Activated naive CD4-positive, alpha-beta T cell treated with anti-CD3 and anti-CD28 coated beads for 36 hours (primary cell): ENCODE measurements around the gene GRIN2D. TPM values are rescaled to one million over a fixed set of nuclear protein-coding genes. Genes with fewer than 3 reads are reported as not detected.
A peak's percentile ranks its signal among the peaks of the same experiment; 100 is the strongest.

Source experiments
- CTCF ChIA-PET: fragments of 350-600 bp; sonication (Branson Sonifier 250); formaldehyde crosslinking; loops from one replicate; lab custom pipeline; 2021; ENCODE audit warnings: antibody characterized with exemption; lab: Charles Lee
- DNase-seq: peaks from one replicate; pipeline ENCODE4 v3.0.0-alpha.2; 2020
- H3K27ac Mint-ChIP-seq: one replicate; pipeline ENCODE4 v1.8.0; 2021; ENCODE audit warnings: mild to moderate bottlenecking, mixed read lengths
- H3K27me3 Mint-ChIP-seq: one replicate; pipeline ENCODE4 v1.8.0; 2021; ENCODE audit warnings: low read depth, mixed read lengths
- H3K36me3 Mint-ChIP-seq: one replicate; pipeline ENCODE4 v1.8.0; 2021; ENCODE audit warnings: low read depth, mixed read lengths
- H3K4me1 Mint-ChIP-seq: one replicate; pipeline ENCODE4 v1.8.0; 2021; ENCODE audit warnings: low read depth, mixed read lengths
- H3K4me3 Mint-ChIP-seq: one replicate; pipeline ENCODE4 v1.8.0; 2021; ENCODE audit warnings: mild to moderate bottlenecking, moderate library complexity, mixed read lengths
- H3K9me3 Mint-ChIP-seq: one replicate; pipeline ENCODE4 v1.8.0; 2021; ENCODE audit warnings: mixed read lengths
- intact Hi-C: fragments of 100-400 bp; cut with micrococcal nuclease; formaldehyde crosslinking; loops from one replicate; pipeline ENCODE4 v1.15.1; 2023
- total RNA-seq, 2 experiments: library from RNA; stranded (reverse); gene quantifications; one replicate each; pipeline ENCODE4 v1.2.3, GENCODE V29; 2021

GRIN2D gene
- total RNA-seq, 2 experiments from 2014 or later, result 0.05 to 0.07 TPM

- no peak for DNase-seq
- Mint-ChIP-seq H3K4me3 (no peak overlapping the region), H3K27me3 (peaks cover 20% of the 10 kb centered on the region), H3K36me3 (no peaks in the 10 kb centered on the region), H3K9me3 (peaks cover 5% of the 10 kb centered on the region), H3K27ac (no peak overlapping the region), H3K4me1 (peaks cover 22% of the 10 kb centered on the region)
- CTCF ChIA-PET, result interaction anchor here (2.7 kb wide), 1 partner anchor 10 kb away, joined by 13 read pairs; the partner anchor contains the start of gene KDELR1
- intact Hi-C loops, result no loop called here
Observed at GRCh38 chr19:48401287-48401686, 7.8 kb downstream of the GRIN2D start.

- intact Hi-C loops, result no loop called here
- no peak overlapping the region for H3K4me3 Mint-ChIP-seq
- no peak overlapping the region for H3K27ac Mint-ChIP-seq
- H3K4me1 Mint-ChIP-seq, result peaks cover 11% of the 10 kb centered on the region
- H3K27me3 Mint-ChIP-seq, result peaks cover 5% of the 10 kb centered on the region
- CTCF ChIA-PET, result interaction anchor here (2.3 kb wide), 1 partner anchor 12 kb away, joined by 9 read pairs; the partner anchor contains the start of gene KDELR1
- peaks cover 5% of the 10 kb centered on the region for H3K9me3 Mint-ChIP-seq
- peak; percentile 72 for DNase-seq
- no peaks in the 10 kb centered on the region for H3K36me3 Mint-ChIP-seq
Observed at GRCh38 chr19:48403606-48404005, 10.1 kb downstream of the GRIN2D start.

- Mint-ChIP-seq H3K4me3 (no peak overlapping the region), H3K36me3 (no peaks in the 10 kb centered on the region), H3K27ac (no peak overlapping the region), H3K27me3 (peaks cover 3% of the 10 kb centered on the region), H3K9me3 (no peaks in the 10 kb centered on the region), H3K4me1 (peaks cover 2% of the 10 kb centered on the region)
- DNase-seq, result no peak
- CTCF ChIA-PET, result interaction anchor here (0.6 to 2.4 kb wide), 4 partner anchors 11 to 36 kb away, joined by 3 to 13 read pairs (median 6); partner anchors contain the start of gene KDELR1
- intact Hi-C loops, result no loop called here
Observed at GRCh38 chr19:48405010-48405659, 11.7 kb downstream of the GRIN2D start.

- intact Hi-C loops, result no loop called here
- H3K36me3 Mint-ChIP-seq, result no peaks in the 10 kb centered on the region
- no peaks in the 10 kb centered on the region for H3K9me3 Mint-ChIP-seq
- H3K27ac Mint-ChIP-seq, result no peak overlapping the region
- no peak overlapping the region for H3K4me3 Mint-ChIP-seq
- peaks cover 3% of the 10 kb centered on the region for H3K27me3 Mint-ChIP-seq
- CTCF ChIA-PET, result interaction anchor here (1.2 to 2.4 kb wide), 2 partner anchors 10 to 15 kb away, joined by 3 to 13 read pairs; partner anchors contain the start of gene KDELR1
- DNase-seq, result no peak
- H3K4me1 Mint-ChIP-seq, result peaks cover 2% of the 10 kb centered on the region
Observed at GRCh38 chr19:48405850-48406249, 12.4 kb downstream of the GRIN2D start.

GRCh38 chr19:48413879-48414587 is 20.6 kb downstream of the GRIN2D start:
- DNase-seq, result no peak
- CTCF ChIA-PET, result interaction anchor here (1.1 kb wide), 1 partner anchor 23 kb away, joined by 3 read pairs; the partner anchor contains the start of gene KDELR1
- no peak overlapping the region for H3K27ac Mint-ChIP-seq
- H3K9me3 Mint-ChIP-seq, result no peaks in the 10 kb centered on the region
- no peak overlapping the region for H3K4me3 Mint-ChIP-seq
- peaks cover 13% of the 10 kb centered on the region for H3K27me3 Mint-ChIP-seq
- intact Hi-C loops, result no loop called here
- H3K4me1 Mint-ChIP-seq, result peaks cover 24% of the 10 kb centered on the region
- no peaks in the 10 kb centered on the region for H3K36me3 Mint-ChIP-seq

GRCh38 chr19:48415395-48415794 is 21.9 kb downstream of the GRIN2D start:
- Mint-ChIP-seq H3K9me3 (no peaks in the 10 kb centered on the region), H3K27ac (no peak overlapping the region), H3K4me1 (peaks cover 26% of the 10 kb centered on the region), H3K36me3 (no peaks in the 10 kb centered on the region), H3K4me3 (peak overlapping the region; percentile 36), H3K27me3 (peaks cover 13% of the 10 kb centered on the region)
- intact Hi-C loops, result no loop called here
- CTCF ChIA-PET, result no interaction called here
- peak; percentile 84 for DNase-seq

- peaks cover 13% of the 10 kb centered on the region for H3K27me3 Mint-ChIP-seq
- no peak overlapping the region for H3K27ac Mint-ChIP-seq
- peak overlapping the region; percentile 36 for H3K4me3 Mint-ChIP-seq
- no peaks in the 10 kb centered on the region for H3K36me3 Mint-ChIP-seq
- CTCF ChIA-PET, result interaction anchor here (0.7 to 0.8 kb wide), 2 partner anchors 10 to 25 kb away, joined by 3 to 6 read pairs; partner anchors contain the start of gene KDELR1
- DNase-seq, result no peak
- H3K4me1 Mint-ChIP-seq, result peaks cover 26% of the 10 kb centered on the region
- H3K9me3 Mint-ChIP-seq, result no peaks in the 10 kb centered on the region
- intact Hi-C loops, result no loop called here
Observed at GRCh38 chr19:48415806-48416221, 22.3 kb downstream of the GRIN2D start.

- intact Hi-C loops, result no loop called here
- no peak for DNase-seq
- Mint-ChIP-seq H3K27me3 (peaks cover 13% of the 10 kb centered on the region), H3K27ac (no peak overlapping the region), H3K36me3 (no peaks in the 10 kb centered on the region), H3K4me1 (peaks cover 26% of the 10 kb centered on the region), H3K9me3 (no peaks in the 10 kb centered on the region), H3K4me3 (no peak overlapping the region)
- CTCF ChIA-PET, result interaction anchor here (0.9 kb wide), 1 partner anchor 16 kb away, joined by 3 read pairs; no protein-coding TSS in a partner anchor
Observed at GRCh38 chr19:48417421-48417820, 24.0 kb downstream of the GRIN2D start.

- DNase-seq, result no peak
Observed at GRCh38 chr19:48418317-48419064, 25.0 kb downstream of the GRIN2D start.

GRCh38 chr19:48419158-48419920 is 25.9 kb downstream of the GRIN2D start:
- intact Hi-C loops, result loop anchor here (2.0 kb wide), 1 partner anchor 57 kb away; the partner anchor contains the start of gene TMEM143
- CTCF ChIA-PET, result no interaction called here
- Mint-ChIP-seq H3K9me3 (no peaks in the 10 kb centered on the region), H3K4me3 (peak overlapping the region; percentile 57), H3K4me1 (peaks cover 22% of the 10 kb centered on the region), H3K27me3 (peaks cover 13% of the 10 kb centered on the region), H3K36me3 (no peaks in the 10 kb centered on the region), H3K27ac (no peak overlapping the region)
- DNase-seq, result peak; percentile 77

More at GRCh38 chr19:48418317-48419064, 25.0 kb downstream of the GRIN2D start:
- Mint-ChIP-seq H3K4me1 (peaks cover 26% of the 10 kb centered on the region), H3K36me3 (no peaks in the 10 kb centered on the region), H3K9me3 (no peaks in the 10 kb centered on the region), H3K27me3 (peaks cover 13% of the 10 kb centered on the region), H3K4me3 (peak overlapping the region; percentile 57), H3K27ac (peak overlapping the region; percentile 16)
- CTCF ChIA-PET, result no interaction called here
- intact Hi-C loops, result loop anchor here (2.0 kb wide), 1 partner anchor 56 kb away; the partner anchor contains the start of gene TMEM143

GRCh38 chr19:48421548-48421947 is 28.1 kb downstream of the GRIN2D start:
- H3K4me1 Mint-ChIP-seq, result peaks cover 15% of the 10 kb centered on the region
- no peak for DNase-seq
- H3K27ac Mint-ChIP-seq, result no peak overlapping the region
- no peaks in the 10 kb centered on the region for H3K9me3 Mint-ChIP-seq
- intact Hi-C loops, result no loop called here
- CTCF ChIA-PET, result no interaction called here
- H3K4me3 Mint-ChIP-seq, result no peak overlapping the region
- no peaks in the 10 kb centered on the region for H3K36me3 Mint-ChIP-seq
- H3K27me3 Mint-ChIP-seq, result peaks cover 10% of the 10 kb centered on the region
